OCI-LY7 (cell line): Measurements from ENCODE around the gene ANKRD30A. TPM values are rescaled to one million over a fixed set of nuclear protein-coding genes. Genes with fewer than 3 reads are reported as not detected.
"Not testable (repeated sequence)": the region's sequence is repeated elsewhere in the genome, so short reads cannot be mapped to it uniquely, and the experiment has no call there.

Experiments
- BruUV-seq: library from RNA; stranded (reverse); fragments of 400-500 nt; replicated peaks from 2 replicates; lab custom pipeline; 2021; lab: Mats Ljungman, UMichigan
- CTCF ChIA-PET: fragments of 300-600 bp; sonication (Branson Sonifier 250); formaldehyde crosslinking; loops from one replicate; lab custom pipeline; 2022; ENCODE audit warnings: antibody characterized with exemption; ENCODE audit not compliant: unreplicated experiment; lab: Charles Lee
- POLR2A ChIA-PET: fragments of 300-600 bp; sonication (Branson Sonifier 250); formaldehyde crosslinking; loops from one replicate; lab custom pipeline; 2022; ENCODE audit warnings: antibody characterized with exemption; lab: Charles Lee
- DNase-seq: peaks from one replicate; pipeline ENCODE4 v3.0.0-alpha.2; 2015; ENCODE audit warnings: low spot score
- H2AFZ ChIP-seq: fragments of 200-600 bp; sonication (generic), shearing (Covaris generic); 2 replicates; pipeline ENCODE4 v1.6.1; 2014; ENCODE audit warnings: mild to moderate bottlenecking, antibody characterized with exemption, low read length, moderate library complexity
- H3K27ac ChIP-seq: fragments of 200-600 bp; sonication (generic); 2 replicates; pipeline ENCODE4 v1.5.1; 2014; ENCODE audit warnings: mixed run types, low read depth, mild to moderate bottlenecking, moderate library complexity, low read length, inconsistent platforms; ENCODE audit not compliant: poor library complexity, severe bottlenecking
- H3K36me3 ChIP-seq: fragments of 200-600 bp; sonication (generic); 2 replicates; pipeline ENCODE4 v1.6.1; 2014; ENCODE audit warnings: mild to moderate bottlenecking, antibody characterized with exemption, low read length, moderate library complexity, mixed read lengths; ENCODE audit not compliant: insufficient read depth
- H3K4me1 ChIP-seq: fragments of 200-600 bp; sonication (generic); 2 replicates; pipeline ENCODE4 v1.5.1; 2014; ENCODE audit warnings: mild to moderate bottlenecking, low read length; ENCODE audit not compliant: insufficient read depth, poor library complexity, severe bottlenecking
- H3K4me2 ChIP-seq: fragments of 200-600 bp; sonication (generic); 2 replicates; pipeline ENCODE4 v1.6.1; 2014; ENCODE audit warnings: mild to moderate bottlenecking, low read length
- H3K4me3 ChIP-seq: fragments of 200-600 bp; sonication (generic); 2 replicates; pipeline ENCODE4 v1.5.1; 2014; ENCODE audit warnings: mild to moderate bottlenecking, low read depth, low read length; ENCODE audit not compliant: poor library complexity, severe bottlenecking
- H3K79me2 ChIP-seq: fragments of 200-600 bp; sonication (generic); 2 replicates; pipeline ENCODE4 v1.6.1; 2016; ENCODE audit warnings: low read depth, mild to moderate bottlenecking, low read length, moderate library complexity, mixed read lengths; ENCODE audit not compliant: insufficient read depth
- H3K9me2 ChIP-seq: fragments of 200-600 bp; sonication (generic); 2 replicates; pipeline ENCODE4 v1.6.1; 2016; ENCODE audit warnings: mild to moderate bottlenecking, low read length, mixed read lengths; ENCODE audit not compliant: insufficient read depth
- H3K9me3 ChIP-seq: fragments of 200-600 bp; sonication (generic); 2 replicates; pipeline ENCODE4 v1.6.1; 2014; ENCODE audit warnings: mild to moderate bottlenecking, mixed run types, low read length, mixed read lengths
- H4K20me1 ChIP-seq: fragments of 200-600 bp; sonication (generic); 2 replicates; pipeline ENCODE4 v1.6.1; 2014; ENCODE audit warnings: mild to moderate bottlenecking, antibody characterized with exemption, low read length, moderate library complexity, mixed read lengths; ENCODE audit not compliant: insufficient read depth
- CTCF ChIP-seq: fragments of 200-600 bp; sonication (generic); conservative IDR thresholded peaks from 2 replicates; pipeline ENCODE4 v1.5.1; 2014; ENCODE audit warnings: mild to moderate bottlenecking, antibody characterized with exemption, low read length, moderate library complexity, mixed read lengths
- EZH2phosphoT487 ChIP-seq: fragments of 200-600 bp; sonication (generic); IDR thresholded peaks from 2 replicates; pipeline ENCODE4 v1.6.1; 2018; ENCODE audit warnings: low read depth, borderline replicate concordance, mild to moderate bottlenecking, mixed run types, antibody characterized with exemption, low read length, moderate library complexity, mixed read lengths
- intact Hi-C: fragments of 100-400 bp; cut with micrococcal nuclease; formaldehyde crosslinking; loops from one replicate; pipeline ENCODE4 v1.10.0; 2022; ENCODE audit not compliant: unreplicated experiment
- total RNA-seq, 2 experiments: library from RNA; depleted of rRNA in 1 of 2; stranded (reverse); fragments of >200 nt in 1 of 2; shearing (Covaris generic) in 1 of 2; gene quantifications; 2 replicates each; pipeline ENCODE4 v1.2.3, GENCODE V29; 2014 to 2022

The ANKRD30A gene
- total RNA-seq, 2 experiments from 2014 or later: not detected

- no peak for TF ChIP-seq CTCF
- no peak for TF ChIP-seq EZH2phosphoT487
- DNase-seq: no peak
- intact Hi-C loops: no loop called here
- CTCF ChIA-PET: no interaction called here
- no peaks in the 10 kb centered on the region for H3K79me2 ChIP-seq
- H3K4me2 ChIP-seq: no peak overlapping the region
- POLR2A ChIA-PET: no interaction called here
- no peak overlapping the region for H2AFZ ChIP-seq
- no peaks in the 10 kb centered on the region for H3K4me1 ChIP-seq
- no peak overlapping the region for H3K4me3 ChIP-seq
- no peaks in the 10 kb centered on the region for H3K9me3 ChIP-seq
- no peaks in the 10 kb centered on the region for H3K36me3 ChIP-seq
- no peaks in the 10 kb centered on the region for H3K9me2 ChIP-seq
- no TSS peak for BruUV-seq
- no peak overlapping the region for H3K27ac ChIP-seq
- H4K20me1 ChIP-seq: no peaks in the 10 kb centered on the region
Measured at GRCh38 chr10:37125921-37126320, 523 bp downstream of the ANKRD30A start.

- H4K20me1 ChIP-seq: no peaks in the 10 kb centered on the region
- CTCF ChIA-PET: no interaction called here
- H3K4me1 ChIP-seq: no peaks in the 10 kb centered on the region
- intact Hi-C loops: no loop called here
- POLR2A ChIA-PET: no interaction called here
- no peak overlapping the region for H3K4me2 ChIP-seq
- H3K79me2 ChIP-seq: no peaks in the 10 kb centered on the region
- H2AFZ ChIP-seq: no peak overlapping the region
- H3K4me3 ChIP-seq: no peak overlapping the region
- no TSS peak for BruUV-seq
- no peaks in the 10 kb centered on the region for H3K36me3 ChIP-seq
- no peak for DNase-seq
- no peak overlapping the region for H3K27ac ChIP-seq
- H3K9me3 ChIP-seq: no peaks in the 10 kb centered on the region
- no peaks in the 10 kb centered on the region for H3K9me2 ChIP-seq
- TF ChIP-seq EZH2phosphoT487 (no peak), CTCF (no peak)
Measured at GRCh38 chr10:37146443-37146842, 21.0 kb downstream of the ANKRD30A start.

- H3K4me3 ChIP-seq, POLR2A ChIA-PET, H3K9me2 ChIP-seq, intact Hi-C loops, BruUV-seq, H2AFZ ChIP-seq, H3K27ac ChIP-seq, H3K79me2 ChIP-seq, CTCF ChIA-PET, DNase-seq, H3K9me3 ChIP-seq, H4K20me1 ChIP-seq, H3K4me1 ChIP-seq, H3K4me2 ChIP-seq, H3K36me3 ChIP-seq: not testable (repeated sequence)
Measured at GRCh38 chr10:37162430-37162829, 37.0 kb downstream of the ANKRD30A start.

- H3K79me2 ChIP-seq, CTCF ChIA-PET, intact Hi-C loops, H3K9me2 ChIP-seq, H4K20me1 ChIP-seq, H3K4me3 ChIP-seq, BruUV-seq, H3K4me2 ChIP-seq, H3K27ac ChIP-seq, DNase-seq, H2AFZ ChIP-seq, H3K36me3 ChIP-seq, H3K9me3 ChIP-seq, H3K4me1 ChIP-seq, POLR2A ChIA-PET: not testable (repeated sequence)
Measured at GRCh38 chr10:37171945-37172344, 46.5 kb downstream of the ANKRD30A start.

- H3K9me3 ChIP-seq, BruUV-seq, POLR2A ChIA-PET, H4K20me1 ChIP-seq, CTCF ChIA-PET, H3K4me2 ChIP-seq, H3K79me2 ChIP-seq, H3K27ac ChIP-seq, H3K36me3 ChIP-seq, H3K9me2 ChIP-seq, DNase-seq, H3K4me3 ChIP-seq, intact Hi-C loops, H2AFZ ChIP-seq, H3K4me1 ChIP-seq: not testable (repeated sequence)
Measured at GRCh38 chr10:37178296-37178695, 52.9 kb downstream of the ANKRD30A start.
